Kidney (tissue), 14 donors: ENCODE data around the gene CAMK2G. TPM values are rescaled to one million over a fixed set of nuclear protein-coding genes. Genes with fewer than 3 reads are reported as not detected.
A peak's percentile ranks its signal among the peaks of the same experiment; 100 is the strongest.

Source experiments
- DNase-seq, 5 donors: peaks; one replicate each; pipeline ENCODE4 v3.0.0-alpha.2; 2013 to 2020
- FAIRE-seq: peaks from 2 replicates; lab custom pipeline; 2012; peaks lifted over from hg19 to GRCh38; lab: Jason Lieb, UNC
- H3K27ac ChIP-seq, 2 donors: one replicate each; pipeline ENCODE4 v1.7.0; 2013; ENCODE audit warnings: low read depth in 2 of 2, low read length in 2 of 2, inconsistent platforms in 1 of 2
- H3K27me3 ChIP-seq: one replicate; pipeline ENCODE4 v1.7.1; 2013; ENCODE audit warnings: low read length, inconsistent platforms; ENCODE audit not compliant: control insufficient read depth, insufficient read depth
- H3K36me3 ChIP-seq, 3 donors: one replicate each; pipeline versions ENCODE4 v1.7.0 to v1.7.1; 2013; ENCODE audit warnings: low read length in 3 of 3, control low read depth in 1 of 3, inconsistent platforms in 1 of 3; ENCODE audit not compliant: insufficient read depth in 3 of 3, control insufficient read depth in 2 of 3
- H3K4me1 ChIP-seq, 3 donors: one replicate each; pipeline versions ENCODE4 v1.7.0 to v1.7.1; 2013; ENCODE audit warnings: low read length in 3 of 3, inconsistent platforms in 1 of 3, low read depth in 1 of 3; ENCODE audit not compliant: control insufficient read depth in 2 of 3, insufficient read depth in 2 of 3
- H3K4me3 ChIP-seq, 3 donors: one replicate each; pipeline versions ENCODE4 v1.7.0 to v1.8.1; 2013; ENCODE audit warnings: low read length in 3 of 3, control low read depth in 1 of 3, inconsistent platforms in 1 of 3
- H3K9ac ChIP-seq, 3 donors: one replicate each; pipeline versions ENCODE4 v1.7.0 to v1.7.1; 2013; ENCODE audit warnings: low read length in 3 of 3, control low read depth in 1 of 3, inconsistent platforms in 1 of 3
- H3K9me3 ChIP-seq, 3 donors: one replicate each; pipeline versions ENCODE4 v1.7.0 to v1.7.1; 2013; ENCODE audit warnings: low read length in 3 of 3, control low read depth in 1 of 3, inconsistent platforms in 1 of 3; ENCODE audit not compliant: control insufficient read depth in 2 of 3, insufficient read depth in 1 of 3
- CTCF ChIP-seq: IDR thresholded peaks from 3 replicates; pipeline ENCODE4 v1.5.1; 2012; ENCODE audit warnings: mild to moderate bottlenecking, moderate library complexity, borderline replicate concordance; ENCODE audit not compliant: insufficient read depth; ENCODE audit errors: extremely low read depth
- intact Hi-C: fragments of 100-400 bp; cut with DNase I; formaldehyde crosslinking; loops from one replicate; pipeline ENCODE4 v1.11.1; 2022
- polyA plus RNA-seq: library from polyadenylated mRNA; stranded (reverse); fragments of 350-450 nt; fragmentation: Illumina TruSeq; extraction: RNeasy Lipid Tissue Mini Kit (QIAGEN cat#74804); gene quantifications from one replicate; pipeline ENCODE4 v1.2.3, GENCODE V29; 2014; ENCODE audit warnings: low read depth, low replicate concordance; ENCODE audit not compliant: insufficient read depth
- total RNA-seq: library from RNA; stranded (reverse); fragmentation: NEBNext Ultra II Directional; extraction: Animal tissue kit (Norgen Biotek cat#: 25700); gene quantifications from one replicate; pipeline ENCODE4 v1.2.1, GENCODE V29; 2021
- donor health status: control.
- donor health status: control.
- donor health status: control.
- donor health status: control.
- donor health status: control.
- donor health status: DM: yes; HTN: yes; CAD: no.
- donor health status: Normal renal cell carcinoma (clear cell type).

Gene CAMK2G
- total and polyA plus RNA-seq, 2 donors from 2014 or later: 21.0 to 29.1 TPM

GRCh38 chr10:73793456-73793855, 80.9 kb downstream of the CAMK2G start:
- H3K27me3 ChIP-seq: no peaks in the 10 kb centered on the region
- DNase-seq (no peak), FAIRE-seq (no peak)
- H3K27ac ChIP-seq: no peak overlapping the region
- TF ChIP-seq CTCF: no peak
- H3K4me3 ChIP-seq: no peak overlapping the region
- intact Hi-C loops: no loop called here
- no peaks in the 10 kb centered on the region for H3K9me3 ChIP-seq
- no peak overlapping the region for H3K9ac ChIP-seq
- H3K36me3 ChIP-seq: peaks cover 15 to 88% (median 67%) of the 10 kb centered on the region in 3 donors
- peaks cover 0 to 10% (median 2%) of the 10 kb centered on the region in 3 donors for H3K4me1 ChIP-seq

- Histone ChIP-seq H3K9me3 (no peaks in the 10 kb centered on the region), H3K4me1 (peaks cover 0 to 10% (median 9%) of the 10 kb centered on the region in 3 donors), H3K9ac (no peak overlapping the region), H3K36me3 (peaks cover 15 to 73% (median 58%) of the 10 kb centered on the region in 3 donors), H3K27ac (no peak overlapping the region), H3K27me3 (no peaks in the 10 kb centered on the region), H3K4me3 (no peak overlapping the region)
- intact Hi-C loops: no loop called here
- FAIRE-seq: no peak
- peak in 1 of 5 donors; percentile 66 for DNase-seq
- no peak for TF ChIP-seq CTCF
Measured at GRCh38 chr10:73791871-73792400, 82.4 kb downstream of the CAMK2G start.

- no peak overlapping the region for H3K9ac ChIP-seq
- peaks cover 15 to 65% (median 51%) of the 10 kb centered on the region in 3 donors for H3K36me3 ChIP-seq
- FAIRE-seq: no peak
Measured at GRCh38 chr10:73790886-73791625, 83.3 kb downstream of the CAMK2G start.

More at GRCh38 chr10:73790886-73791625, 83.3 kb downstream of the CAMK2G start:
- H3K9me3 ChIP-seq: no peaks in the 10 kb centered on the region
- intact Hi-C loops: no loop called here
- H3K27me3 ChIP-seq: no peaks in the 10 kb centered on the region
- no peak overlapping the region for H3K27ac ChIP-seq
- peaks cover 0 to 14% (median 13%) of the 10 kb centered on the region in 3 donors for H3K4me1 ChIP-seq
- DNase-seq: peak in 1 of 5 donors; percentile 62
- TF ChIP-seq CTCF: no peak
- H3K4me3 ChIP-seq: no peak overlapping the region
